ENCODE data around the gene TEAD1.

GRCh38 chr11:12835286-12835685, 161.1 kb downstream of the TEAD1 start:
- TF ChIP-seq CTCF (IDR thresholded peaks at IDR 0.05) = no peak
- TF ChIP-seq MAX (IDR thresholded peaks at IDR 0.05) = no peak
- TF ChIP-seq USF2 (IDR thresholded peaks at IDR 0.05) = no peak
- no peak for TF ChIP-seq ZSCAN20 (CRISPR knock-in tag; IDR thresholded peaks at IDR 0.05)
- no peak for TF ChIP-seq RFX5 (IDR thresholded peaks at IDR 0.05)
- TF ChIP-seq REST (IDR thresholded peaks at IDR 0.05) = no peak
- no peak for TF ChIP-seq ZFP36 (IDR thresholded peaks at IDR 0.05; ENCODE audit: borderline replicate concordance, partially characterized antibody)
- TF ChIP-seq JUNB (IDR thresholded peaks at IDR 0.05) = no peak
- no peak for TF ChIP-seq CHD2 (IDR thresholded peaks at IDR 0.05; ENCODE audit: low read length, partially characterized antibody)

Measured in A549 (cell line).